Non-pigmented ciliary epithelial cell (primary cell): Measurements from ENCODE around the gene NECTIN2.
"Not testable (repeated sequence)": the region's sequence is repeated elsewhere in the genome, so short reads cannot be mapped to it uniquely, and the experiment has no call there.

Experiments used
- DNase-seq: peaks from one replicate; pipeline ENCODE4 v3.0.0-alpha.2; 2010; ENCODE audit warnings: low read depth

Gene NECTIN2

GRCh38 chr19:44851427-44851826 is 5.3 kb downstream of the NECTIN2 start:
- no peak for DNase-seq

GRCh38 chr19:44855606-44856005 is 9.5 kb downstream of the NECTIN2 start:
- no peak for DNase-seq

GRCh38 chr19:44856421-44857083 is 10.5 kb downstream of the NECTIN2 start:
- no peak for DNase-seq

GRCh38 chr19:44857837-44858236 is 11.7 kb downstream of the NECTIN2 start:
- no peak for DNase-seq

- DNase-seq, result not testable (repeated sequence)
Measured at GRCh38 chr19:44861576-44861975, 15.5 kb downstream of the NECTIN2 start.

- DNase-seq, result no peak
Measured at GRCh38 chr19:44863990-44864389, 17.9 kb downstream of the NECTIN2 start.

GRCh38 chr19:44865196-44865767 is 19.2 kb downstream of the NECTIN2 start:
- DNase-seq, result no peak

- no peak for DNase-seq
Measured at GRCh38 chr19:44866664-44867063, 20.6 kb downstream of the NECTIN2 start.

GRCh38 chr19:44867578-44867977 is 21.5 kb downstream of the NECTIN2 start:
- DNase-seq, result no peak

- DNase-seq, result peak; percentile 82
Measured at GRCh38 chr19:44869733-44870470, 23.8 kb downstream of the NECTIN2 start.

GRCh38 chr19:44871809-44872208 is 25.7 kb downstream of the NECTIN2 start:
- DNase-seq, result no peak

- DNase-seq, result no peak
Measured at GRCh38 chr19:44872661-44873060, 26.6 kb downstream of the NECTIN2 start.

GRCh38 chr19:44874317-44874716 is 28.2 kb downstream of the NECTIN2 start:
- DNase-seq, result no peak

GRCh38 chr19:44875666-44876451 is 29.8 kb downstream of the NECTIN2 start:
- no peak for DNase-seq

- DNase-seq, result no peak
Measured at GRCh38 chr19:44876930-44877535, 30.9 kb downstream of the NECTIN2 start.

GRCh38 chr19:44878120-44878865 is 32.2 kb downstream of the NECTIN2 start:
- no peak for DNase-seq

GRCh38 chr19:44879309-44880065 is 33.4 kb downstream of the NECTIN2 start:
- DNase-seq, result no peak

GRCh38 chr19:44882063-44882462 is 36.0 kb downstream of the NECTIN2 start:
- no peak for DNase-seq

GRCh38 chr19:44882619-44883397 is 36.7 kb downstream of the NECTIN2 start:
- DNase-seq, result not testable (repeated sequence)

- no peak for DNase-seq
Measured at GRCh38 chr19:44883922-44884321, 37.8 kb downstream of the NECTIN2 start.
